Dermis blood vessel endothelial cell (primary cell): Measurements from ENCODE around the gene S100A16. TPM values are rescaled to one million over a fixed set of nuclear protein-coding genes. Genes with fewer than 3 reads are reported as not detected.

Experiments
- DNase-seq: peaks from one replicate; pipeline ENCODE4 v3.0.0; 2010
- total RNA-seq: library from RNA; depleted of rRNA; stranded (reverse); fragments of >200 nt; gene quantifications from 2 replicates; pipeline ENCODE4 v1.2.3, GENCODE V29; 2014

S100A16 gene
- total RNA-seq, 1 donor from 2014 or later: 581 TPM

DNA sequence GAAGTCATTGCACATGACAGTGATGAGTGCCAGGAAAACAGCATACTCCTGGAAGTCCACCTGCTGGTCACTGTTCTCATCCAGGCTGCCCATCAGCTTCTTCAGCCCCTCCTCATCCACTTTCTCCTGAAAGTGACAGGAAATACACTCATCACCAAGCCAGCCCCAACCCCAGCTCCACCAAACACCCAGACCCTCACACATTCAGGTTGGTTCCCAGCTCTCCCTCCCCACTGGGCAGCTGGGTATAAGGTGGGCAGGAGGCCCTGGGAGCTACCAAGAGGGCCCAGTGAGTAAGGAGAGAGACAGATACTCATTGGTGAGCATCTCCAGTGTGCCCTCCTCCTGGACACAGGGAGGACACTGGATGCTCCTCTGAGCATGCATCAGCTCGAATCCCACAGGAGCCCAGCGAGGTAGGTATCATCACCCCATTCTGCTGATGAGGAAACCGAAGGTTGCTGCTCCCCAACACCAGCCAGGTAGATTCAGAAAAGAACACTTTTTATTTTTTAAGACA, 51.4 kb downstream of the S100A16 start:
- no peak for DNase-seq

DNA sequence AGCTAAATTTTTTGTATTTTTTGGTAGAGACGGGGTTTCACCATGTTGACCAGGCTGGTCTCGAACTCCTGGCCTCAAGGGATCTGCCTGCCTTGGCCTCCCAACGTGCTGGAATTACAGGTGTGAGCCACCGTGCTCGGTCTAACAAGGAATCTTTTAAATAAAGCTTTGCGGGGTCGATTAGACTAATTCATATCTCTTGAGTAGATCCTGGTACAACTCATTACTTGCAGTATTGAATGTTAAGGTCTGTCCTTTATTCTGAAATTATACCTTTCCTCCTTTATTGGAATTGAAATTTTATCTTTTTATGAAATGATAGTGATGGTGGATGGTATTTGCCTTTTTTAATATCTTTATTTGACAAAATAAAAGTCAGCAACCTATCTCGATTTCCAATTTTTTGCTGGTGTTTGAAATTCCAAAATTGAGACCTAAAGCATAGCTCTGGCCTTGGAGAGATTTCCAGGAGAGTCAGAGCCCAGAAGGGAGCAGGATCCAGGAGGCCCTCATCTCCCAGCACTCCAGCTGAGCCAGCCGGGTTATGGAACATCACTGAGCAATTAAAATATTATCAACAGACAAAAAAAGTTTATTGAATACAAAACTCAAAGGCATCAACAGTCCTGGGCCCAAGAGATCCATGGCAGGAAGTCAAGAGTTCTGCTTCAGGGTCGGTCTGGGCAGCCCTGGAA, 52.0 kb downstream of the S100A16 start:
- DNase-seq: no peak

DNA sequence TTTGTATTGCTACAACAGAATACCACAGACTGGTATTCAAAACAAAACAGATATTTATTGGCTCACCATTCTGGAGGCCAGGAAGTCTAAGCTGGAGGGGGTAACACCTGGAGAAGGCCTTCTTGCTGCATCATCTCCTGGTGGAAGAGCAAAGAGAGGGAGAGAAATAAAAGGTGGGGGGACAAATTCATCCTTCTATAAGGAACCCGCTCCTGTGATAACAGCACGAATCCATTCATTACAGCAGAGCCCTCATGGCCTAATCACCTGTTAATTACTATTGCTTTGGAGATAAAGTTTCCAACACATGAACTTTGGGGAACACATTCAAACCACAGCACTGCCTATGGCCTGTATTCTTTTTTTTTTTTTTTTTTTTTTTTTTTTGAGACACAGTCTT, 52.7 kb downstream of the S100A16 start:
- DNase-seq: no peak

DNA sequence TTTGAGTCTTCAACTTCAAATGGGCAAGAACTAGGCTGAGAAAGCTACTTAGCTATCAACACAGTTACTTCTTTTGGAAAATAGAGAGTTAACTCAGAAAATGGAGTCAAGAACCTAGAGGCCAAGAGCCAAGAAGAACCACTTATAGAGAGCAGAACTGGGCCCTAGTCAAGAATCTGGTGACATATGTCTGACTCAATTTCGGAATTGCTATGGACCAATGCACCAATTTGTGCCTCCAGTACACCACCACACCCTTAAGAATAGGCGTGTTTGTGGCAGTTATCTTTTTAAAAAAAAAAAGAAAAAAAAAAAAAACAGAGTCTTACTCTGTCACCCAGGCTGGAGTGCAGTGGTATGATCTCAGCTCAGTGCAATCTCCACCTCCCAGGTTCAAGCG, 55.1 kb downstream of the S100A16 start:
- no peak for DNase-seq

Other genes starting within 250 kb of the S100A16 start
- gene S100A12, start 237.5 kb downstream of the S100A16 start, total RNA-seq: not detected in 2 replicates
- gene S100A8, start 222.1 kb downstream of the S100A16 start, total RNA-seq: not detected in 2 replicates
- gene S100A7A, start 196.6 kb downstream of the S100A16 start, total RNA-seq: not detected in 2 replicates
- gene S100A7, start 152.5 kb downstream of the S100A16 start, total RNA-seq: not detected in 2 replicates
- 239 and 342 TPM in 2 replicates for gene S100A6, start 77.1 kb downstream of the S100A16 start, total RNA-seq
- gene S100A5, start 72.2 kb downstream of the S100A16 start, total RNA-seq: not detected in 2 replicates
- gene S100A4, start 67.3 kb downstream of the S100A16 start, total RNA-seq: 7.1 and 22.6 TPM in 2 replicates
- 1.3 and 1.4 TPM in 2 replicates for gene S100A3, start 63.9 kb downstream of the S100A16 start, total RNA-seq
- gene S100A2, start 47.3 kb downstream of the S100A16 start, total RNA-seq: 0.51 and 0.98 TPM in 2 replicates
- 0.42 and 0.68 TPM in 2 replicates for gene S100A14, start 3.2 kb upstream of the S100A16 start, total RNA-seq
- 39.0 and 91.7 TPM in 2 replicates for gene S100A13, start 14.4 kb upstream of the S100A16 start, total RNA-seq
- not detected in 2 replicates for gene S100A1, start 15.3 kb upstream of the S100A16 start, total RNA-seq
- 21.1 and 25.9 TPM in 2 replicates for gene CHTOP, start 20.9 kb upstream of the S100A16 start, total RNA-seq
- 45.6 and 60.8 TPM in 2 replicates for gene SNAPIN, start 45.6 kb upstream of the S100A16 start, total RNA-seq
- gene ILF2, start 57.9 kb upstream of the S100A16 start, total RNA-seq: 267 and 268 TPM in 2 replicates
- gene NPR1, start 65.6 kb upstream of the S100A16 start, total RNA-seq: 54.4 and 56.5 TPM in 2 replicates
- 31.3 and 42.7 TPM in 2 replicates for gene INTS3, start 114.9 kb upstream of the S100A16 start, total RNA-seq
- 27.6 and 30.0 TPM in 2 replicates for gene SLC27A3, start 162.3 kb upstream of the S100A16 start, total RNA-seq